Right atrium auricular region (tissue), 2 donors: ENCODE data around the gene ANKRD22. TPM values are rescaled to one million over a fixed set of nuclear protein-coding genes. Genes with fewer than 3 reads are reported as not detected.
A peak's percentile ranks its signal among the peaks of the same experiment; 100 is the strongest.

Experiments
- DNase-seq: peaks from one replicate; pipeline ENCODE4 v3.0.0-alpha.2; 2019; ENCODE audit warnings: low spot score
- H3K27ac ChIP-seq, 2 donors: fragments of 200-600 bp; sonication (generic); 1 replicate in 1 of 2; 2 replicates in 1 of 2; pipeline ENCODE4 v1.5.1; 2016 to 2019
- H3K27me3 ChIP-seq, 2 donors: fragments of 200-600 bp; sonication (generic); one replicate each; pipeline versions ENCODE4 v1.5.1 to v1.6.0; 2017 to 2019
- H3K36me3 ChIP-seq: fragments of 200-600 bp; sonication (generic); one replicate; pipeline ENCODE4 v1.5.1; 2016
- H3K4me1 ChIP-seq, 2 donors: fragments of 200-600 bp; sonication (generic); one replicate each; pipeline versions ENCODE4 v1.5.1 to v1.6.0; 2017 to 2019
- H3K4me3 ChIP-seq, 2 donors: fragments of 200-600 bp; sonication (generic); 1 replicate in 1 of 2; 2 replicates in 1 of 2; pipeline ENCODE4 v1.5.1; 2017 to 2019; ENCODE audit warnings: mild to moderate bottlenecking in 1 of 2, moderate library complexity in 1 of 2
- H3K9me3 ChIP-seq, 2 donors: fragments of 200-600 bp; sonication (generic); one replicate each; pipeline ENCODE4 v1.5.1; 2019
- CTCF ChIP-seq, 2 donors: fragments of 200-600 bp; sonication (generic); IDR thresholded peaks; one replicate each; pipeline ENCODE4 v1.5.1; 2019; ENCODE audit warnings: antibody characterized with exemption in 2 of 2
- total RNA-seq, 2 donors: library from RNA; depleted of rRNA; stranded (reverse); fragments of >200 nt; gene quantifications; one replicate each; pipeline ENCODE4 v1.1.0, GENCODE V29; 2016

ANKRD22 gene
- total RNA-seq, 2 donors from 2014 or later, result not detected

GRCh38 chr10:88880282-88881076 lies 28.8 kb upstream of the ANKRD22 start:
- peaks cover 0 to 41% of the 10 kb centered on the region in 2 donors for H3K4me1 ChIP-seq
- peak in 1 of 2 donors; percentile 55 for TF ChIP-seq CTCF (IDR thresholded peaks at IDR 0.05)
- H3K27me3 ChIP-seq, result no peaks in the 10 kb centered on the region
- DNase-seq, result peak; percentile 88
- H3K4me3 ChIP-seq, result peak overlapping the region; percentile 81 to 85
- no peaks in the 10 kb centered on the region for H3K9me3 ChIP-seq
- peak overlapping the region; percentile 95 to 96 for H3K27ac ChIP-seq
- no peaks in the 10 kb centered on the region for H3K36me3 ChIP-seq

- no peak for TF ChIP-seq CTCF (IDR thresholded peaks at IDR 0.05)
- H3K27me3 ChIP-seq, result no peaks in the 10 kb centered on the region
- peak within 1 kb of the TSS; percentile 81 to 85 for H3K4me3 ChIP-seq
- no peak for DNase-seq
- H3K4me1 ChIP-seq, result peaks cover 0 to 45% of the 10 kb centered on the region in 2 donors
- no peaks in the 10 kb centered on the region for H3K36me3 ChIP-seq
- peak within 1 kb of the TSS; percentile 95 to 96 for H3K27ac ChIP-seq
- H3K9me3 ChIP-seq, result no peaks in the 10 kb centered on the region
Observed at GRCh38 chr10:88879534-88880281, 28.1 kb upstream of the ANKRD22 start, which contains the start of gene STAMBPL1. STAMBPL1 (plus strand) TSS chr10:88880245; CDS start chr10:88901709, 21,464 bp downstream.

GRCh38 chr10:88877298-88877697 lies 25.7 kb upstream of the ANKRD22 start:
- Histone ChIP-seq H3K9me3 (no peaks in the 10 kb centered on the region), H3K27ac (no peak overlapping the region), H3K36me3 (no peaks in the 10 kb centered on the region), H3K4me1 (peaks cover 0 to 34% of the 10 kb centered on the region in 2 donors), H3K27me3 (no peaks in the 10 kb centered on the region), H3K4me3 (no peak overlapping the region)
- no peak for TF ChIP-seq CTCF (IDR thresholded peaks at IDR 0.05)
- DNase-seq, result no peak

- DNase-seq, result no peak
- Histone ChIP-seq H3K27ac (no peak overlapping the region), H3K36me3 (no peaks in the 10 kb centered on the region), H3K9me3 (no peaks in the 10 kb centered on the region), H3K27me3 (no peaks in the 10 kb centered on the region), H3K4me1 (peaks cover 0 to 20% of the 10 kb centered on the region in 2 donors), H3K4me3 (no peak overlapping the region)
- no peak for TF ChIP-seq CTCF (IDR thresholded peaks at IDR 0.05)
Observed at GRCh38 chr10:88875081-88875480, 23.4 kb upstream of the ANKRD22 start.

GRCh38 chr10:88874281-88874680 lies 22.6 kb upstream of the ANKRD22 start:
- H3K4me3 ChIP-seq, result no peak overlapping the region
- H3K9me3 ChIP-seq, result no peaks in the 10 kb centered on the region
- no peak for TF ChIP-seq CTCF (IDR thresholded peaks at IDR 0.05)
- no peak overlapping the region for H3K27ac ChIP-seq
- H3K4me1 ChIP-seq, result peaks cover 0 to 15% of the 10 kb centered on the region in 2 donors
- no peak for DNase-seq
- no peaks in the 10 kb centered on the region for H3K36me3 ChIP-seq
- no peaks in the 10 kb centered on the region for H3K27me3 ChIP-seq
